SK-N-SH (cell line): Measurements from ENCODE around the gene CFAP74. TPM values are rescaled to one million over a fixed set of nuclear protein-coding genes. Genes with fewer than 3 reads are reported as not detected.

ENCODE experiments used
- CTCF ChIA-PET: fragments of 300-600, 350-600 bp; formaldehyde crosslinking; extraction: SDS; loops from one replicate; lab custom pipeline; 2021; lab: Yijun Ruan, JAX
- POLR2A ChIA-PET: fragments of 350-600 bp; sonication (Branson Sonifier 250); formaldehyde crosslinking; extraction: SDS; loops from one replicate; lab custom pipeline; 2020; ENCODE audit warnings: antibody characterized with exemption, inconsistent platforms; lab: Yijun Ruan, JAX
- DNase-seq: peaks from one replicate; pipeline ENCODE4 v3.0.0; 2012
- H2AFZ ChIP-seq: fragments of 200-600 bp; sonication (generic); 2 replicates; pipeline ENCODE4 v1.8.1; 2016; ENCODE audit warnings: antibody characterized with exemption, mild to moderate bottlenecking, low read depth
- H3F3A ChIP-seq: fragments of 200-600 bp; sonication (generic); replicated peaks from 2 replicates; pipeline ENCODE3; 2016; ENCODE audit warnings: antibody characterized with exemption, mild to moderate bottlenecking; ENCODE audit not compliant: insufficient read depth
- H3K27ac ChIP-seq, 2 experiments: fragments of 200-500 bp in 1 of 2; fragments of 200-600 bp in 1 of 2; sonication (Bioruptor generic) in 1 of 2; sonication (generic), shearing (Covaris generic) in 1 of 2; 2 replicates each; pipeline versions ENCODE4 v1.5.1 to v1.6.1; 2014 to 2016; ENCODE audit warnings: low read depth in 2 of 2, inconsistent platforms in 1 of 2, low read length in 1 of 2, mild to moderate bottlenecking in 1 of 2, mixed read lengths in 1 of 2
- H3K27me3 ChIP-seq: fragments of 200-600 bp; sonication (generic), shearing (Covaris generic); 2 replicates; pipeline ENCODE4 v1.6.1; 2016; ENCODE audit warnings: mixed run types; ENCODE audit not compliant: insufficient read depth
- H3K36me3 ChIP-seq, 2 experiments: fragments of 200-500 bp in 1 of 2; fragments of 200-600 bp in 1 of 2; sonication (Bioruptor generic) in 1 of 2; sonication (generic) in 1 of 2; replicated peaks in 1 of 2; 2 replicates each; pipeline versions ENCODE3 to v1.5.1; 2014 to 2016; ENCODE audit warnings: low read length in 1 of 2, mild to moderate bottlenecking in 1 of 2; ENCODE audit not compliant: insufficient read depth in 2 of 2, control insufficient read depth in 1 of 2
- H3K4me1 ChIP-seq, 2 experiments: fragments of 200-500 bp in 1 of 2; fragments of 200-600 bp in 1 of 2; sonication (Bioruptor generic) in 1 of 2; sonication (generic), shearing (Covaris generic) in 1 of 2; 2 replicates each; pipeline versions ENCODE4 v1.5.1 to v1.6.1; 2014 to 2016; ENCODE audit warnings: low read depth in 1 of 2, low read length in 1 of 2, mixed run types in 1 of 2; ENCODE audit not compliant: insufficient read depth in 2 of 2, control insufficient read depth in 1 of 2
- H3K4me2 ChIP-seq: fragments of 200-600 bp; sonication (generic), shearing (Covaris generic); 2 replicates; pipeline ENCODE4 v1.6.1; 2017; ENCODE audit warnings: mixed run types
- H3K4me3 ChIP-seq, 2 experiments: fragments of 200-500 bp in 1 of 2; fragments of 200-600 bp in 1 of 2; sonication (Bioruptor generic) in 1 of 2; sonication (generic), shearing (Covaris generic) in 1 of 2; 2 replicates each; pipeline versions ENCODE4 v1.5.1 to v1.8.1; 2014 to 2016; ENCODE audit warnings: low read depth in 2 of 2, inconsistent platforms in 1 of 2, low read length in 1 of 2, mild to moderate bottlenecking in 1 of 2, mixed read lengths in 1 of 2, moderate library complexity in 1 of 2
- H3K79me2 ChIP-seq: fragments of 200-600 bp; sonication (generic); 2 replicates; pipeline ENCODE4 v1.8.1; 2017; ENCODE audit warnings: mild to moderate bottlenecking; ENCODE audit not compliant: insufficient read depth
- H3K9ac ChIP-seq: fragments of 200-600 bp; sonication (generic); 2 replicates; pipeline ENCODE4 v1.6.1; 2017; ENCODE audit warnings: mixed run types
- H3K9me2 ChIP-seq: fragments of 200-600 bp; sonication (generic); 2 replicates; pipeline ENCODE4 v1.6.1; 2017; ENCODE audit warnings: mixed run types
- H3K9me3 ChIP-seq: fragments of 200-600 bp; sonication (generic); 2 replicates; pipeline ENCODE4 v1.6.1; 2017; ENCODE audit warnings: mixed run types, mild to moderate bottlenecking, moderate library complexity
- H4K20me1 ChIP-seq: fragments of 200-600 bp; sonication (generic); 2 replicates; pipeline ENCODE4 v1.6.1; 2017; ENCODE audit warnings: mild to moderate bottlenecking, mixed run types; ENCODE audit not compliant: insufficient read depth
- CHD2 ChIP-seq: fragments of 150-350 bp; IDR thresholded peaks from 2 replicates; pipeline ENCODE4 v1.6.1; 2018; ENCODE audit warnings: low read length; ENCODE audit not compliant: partially characterized antibody
- FOXJ3 ChIP-seq: sonication (generic); formaldehyde crosslinking; IDR thresholded peaks from 2 replicates; pipeline ENCODE4 v1.5.1; 2020; ENCODE audit warnings: mild to moderate bottlenecking, missing genetic modification reagents
- GABPA ChIP-seq: IDR thresholded peaks from 2 replicates; pipeline ENCODE4 v1.4.0; 2012; ENCODE audit warnings: low read depth, mild to moderate bottlenecking
- GATA2 ChIP-seq: sonication (generic); formaldehyde crosslinking; IDR thresholded peaks from 2 replicates; pipeline ENCODE4 v1.5.0; 2020; ENCODE audit warnings: mild to moderate bottlenecking, missing genetic modification reagents
- MEF2A ChIP-seq: IDR thresholded peaks from 2 replicates; pipeline ENCODE4 v1.4.0; 2012; ENCODE audit warnings: low read depth, borderline replicate concordance
- MXI1 ChIP-seq: IDR thresholded peaks from 2 replicates; pipeline ENCODE4 v1.6.1; 2012; ENCODE audit warnings: mild to moderate bottlenecking, low read depth, low read length, improper control_type of control experiment
- NFIC ChIP-seq: IDR thresholded peaks from 2 replicates; pipeline ENCODE4 v1.4.0; 2012; ENCODE audit warnings: borderline replicate concordance
- RAD21 ChIP-seq: IDR thresholded peaks from 2 replicates; pipeline ENCODE4 v1.6.1; 2012; ENCODE audit warnings: mild to moderate bottlenecking, low read length
- RFX5 ChIP-seq: IDR thresholded peaks from 2 replicates; pipeline ENCODE4 v1.6.1; 2012; ENCODE audit warnings: mild to moderate bottlenecking, improper control_type of control experiment, low read length
- SMC3 ChIP-seq: IDR thresholded peaks from 2 replicates; pipeline ENCODE4 v1.6.1; 2012; ENCODE audit warnings: low read depth, low read length, improper control_type of control experiment
- TAF1 ChIP-seq: IDR thresholded peaks from 2 replicates; pipeline ENCODE4 v1.6.1; 2012; ENCODE audit warnings: low read depth, mild to moderate bottlenecking, low read length, moderate library complexity, borderline replicate concordance
- TCF12 ChIP-seq: IDR thresholded peaks from 2 replicates; pipeline ENCODE4 v1.4.0; 2012
- USF1 ChIP-seq: IDR thresholded peaks from 2 replicates; pipeline ENCODE4 v1.4.0; 2012; ENCODE audit warnings: low read depth, borderline replicate concordance
- USF2 ChIP-seq: fragments of 150-350 bp; IDR thresholded peaks from 2 replicates; pipeline ENCODE4 v1.6.1; 2017; ENCODE audit warnings: antibody characterized with exemption, low read length, low read depth, borderline replicate concordance
- YY1 ChIP-seq: IDR thresholded peaks from 2 replicates; pipeline ENCODE4 v1.4.0; 2012; ENCODE audit warnings: low read depth, mild to moderate bottlenecking
- ZBTB33 ChIP-seq: IDR thresholded peaks from 2 replicates; pipeline ENCODE4 v1.4.0; 2012; ENCODE audit warnings: low read depth, borderline replicate concordance
- WGBS: methylation state at CpG from one replicate; pipeline ENCODE4 v1.1.6; 2017; ENCODE audit warnings: low lambda C conversion rate; 5-methylcytosine and 5-hydroxymethylcytosine counted together
- polyA plus RNA-seq, 3 experiments: library from polyadenylated mRNA; depleted of rRNA; stranded (reverse); fragments of >200 nt; gene quantifications; 2 replicates each; pipeline ENCODE4 v1.2.3, GENCODE V29; 2012
- TF ChIP-seq, protein P1 (sequence below): IDR thresholded peaks from 2 replicates; pipeline ENCODE4 v1.6.1; 2012; ENCODE audit warnings: mild to moderate bottlenecking, low read depth, low read length, moderate library complexity
- TF ChIP-seq, protein P2 (sequence below): fragments of 150-350 bp; IDR thresholded peaks from 2 replicates; pipeline ENCODE4 v1.6.1; 2016; ENCODE audit warnings: mild to moderate bottlenecking, low read depth, low read length

CFAP74 gene
- polyA plus RNA-seq, 1 of the 3 experiments (the other 2 are of a cell fraction), result not detected

- H3K79me2 ChIP-seq, result no peaks in the 10 kb centered on the region
- no peaks in the 10 kb centered on the region for H3K4me1 ChIP-seq
- H3K36me3 ChIP-seq, result no peaks in the 10 kb centered on the region
- no peak for TF ChIP-seq YY1
- no peak for TF ChIP-seq GATA2 (CRISPR knock-in tag)
- no peak for TF ChIP-seq SMC3
- TF ChIP-seq MXI1, result no peak
- TF ChIP-seq ZBTB33, result no peak
- no peak for TF ChIP-seq USF2
- TF ChIP-seq USF1, result no peak
- no peak for TF ChIP-seq GABPA
- no peak for TF ChIP-seq FOXJ3 (CRISPR knock-in tag)
- TF ChIP-seq, protein P1, sequence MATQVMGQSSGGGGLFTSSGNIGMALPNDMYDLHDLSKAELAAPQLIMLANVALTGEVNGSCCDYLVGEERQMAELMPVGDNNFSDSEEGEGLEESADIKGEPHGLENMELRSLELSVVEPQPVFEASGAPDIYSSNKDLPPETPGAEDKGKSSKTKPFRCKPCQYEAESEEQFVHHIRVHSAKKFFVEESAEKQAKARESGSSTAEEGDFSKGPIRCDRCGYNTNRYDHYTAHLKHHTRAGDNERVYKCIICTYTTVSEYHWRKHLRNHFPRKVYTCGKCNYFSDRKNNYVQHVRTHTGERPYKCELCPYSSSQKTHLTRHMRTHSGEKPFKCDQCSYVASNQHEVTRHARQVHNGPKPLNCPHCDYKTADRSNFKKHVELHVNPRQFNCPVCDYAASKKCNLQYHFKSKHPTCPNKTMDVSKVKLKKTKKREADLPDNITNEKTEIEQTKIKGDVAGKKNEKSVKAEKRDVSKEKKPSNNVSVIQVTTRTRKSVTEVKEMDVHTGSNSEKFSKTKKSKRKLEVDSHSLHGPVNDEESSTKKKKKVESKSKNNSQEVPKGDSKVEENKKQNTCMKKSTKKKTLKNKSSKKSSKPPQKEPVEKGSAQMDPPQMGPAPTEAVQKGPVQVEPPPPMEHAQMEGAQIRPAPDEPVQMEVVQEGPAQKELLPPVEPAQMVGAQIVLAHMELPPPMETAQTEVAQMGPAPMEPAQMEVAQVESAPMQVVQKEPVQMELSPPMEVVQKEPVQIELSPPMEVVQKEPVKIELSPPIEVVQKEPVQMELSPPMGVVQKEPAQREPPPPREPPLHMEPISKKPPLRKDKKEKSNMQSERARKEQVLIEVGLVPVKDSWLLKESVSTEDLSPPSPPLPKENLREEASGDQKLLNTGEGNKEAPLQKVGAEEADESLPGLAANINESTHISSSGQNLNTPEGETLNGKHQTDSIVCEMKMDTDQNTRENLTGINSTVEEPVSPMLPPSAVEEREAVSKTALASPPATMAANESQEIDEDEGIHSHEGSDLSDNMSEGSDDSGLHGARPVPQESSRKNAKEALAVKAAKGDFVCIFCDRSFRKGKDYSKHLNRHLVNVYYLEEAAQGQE, result no peak
- no peak for TF ChIP-seq MEF2A
- TF ChIP-seq CHD2, result no peak
- TF ChIP-seq TCF12, result no peak
- no peak for TF ChIP-seq TAF1
- no peak for TF ChIP-seq RAD21
- TF ChIP-seq, protein P2, sequence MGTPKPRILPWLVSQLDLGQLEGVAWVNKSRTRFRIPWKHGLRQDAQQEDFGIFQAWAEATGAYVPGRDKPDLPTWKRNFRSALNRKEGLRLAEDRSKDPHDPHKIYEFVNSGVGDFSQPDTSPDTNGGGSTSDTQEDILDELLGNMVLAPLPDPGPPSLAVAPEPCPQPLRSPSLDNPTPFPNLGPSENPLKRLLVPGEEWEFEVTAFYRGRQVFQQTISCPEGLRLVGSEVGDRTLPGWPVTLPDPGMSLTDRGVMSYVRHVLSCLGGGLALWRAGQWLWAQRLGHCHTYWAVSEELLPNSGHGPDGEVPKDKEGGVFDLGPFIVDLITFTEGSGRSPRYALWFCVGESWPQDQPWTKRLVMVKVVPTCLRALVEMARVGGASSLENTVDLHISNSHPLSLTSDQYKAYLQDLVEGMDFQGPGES, result no peak
- TF ChIP-seq RFX5, result no peak
- TF ChIP-seq NFIC, result no peak
- H3K27ac ChIP-seq, result no peak overlapping the region
- ChIA-PET CTCF (interaction anchor here (0.6 to 2.4 kb wide), 4 partner anchors 13 to 167 kb away, joined by 3 to 16 read pairs (median 8); no protein-coding TSS in a partner anchor), POLR2A (no interaction called here)
- DNase-seq, result no peak
- no peak overlapping the region for H3K4me2 ChIP-seq
- no peaks in the 10 kb centered on the region for H3K9me2 ChIP-seq
- no peaks in the 10 kb centered on the region for H4K20me1 ChIP-seq
- no peak overlapping the region for H3K4me3 ChIP-seq
- WGBS, result 53% methylated on average over 11 of the region's 22 CpGs
- H3K27me3 ChIP-seq, result no peaks in the 10 kb centered on the region
- H3K9me3 ChIP-seq, result no peaks in the 10 kb centered on the region
- no peak overlapping the region for H3K9ac ChIP-seq
- no peak overlapping the region for H2AFZ ChIP-seq
- no peaks in the 10 kb centered on the region for H3F3A ChIP-seq
Measured at GRCh38 chr1:1972976-1973715, 30.4 kb downstream of the CFAP74 start.
